Measurements from ENCODE around the gene ZNF511.

Gene ZNF511

DNA sequence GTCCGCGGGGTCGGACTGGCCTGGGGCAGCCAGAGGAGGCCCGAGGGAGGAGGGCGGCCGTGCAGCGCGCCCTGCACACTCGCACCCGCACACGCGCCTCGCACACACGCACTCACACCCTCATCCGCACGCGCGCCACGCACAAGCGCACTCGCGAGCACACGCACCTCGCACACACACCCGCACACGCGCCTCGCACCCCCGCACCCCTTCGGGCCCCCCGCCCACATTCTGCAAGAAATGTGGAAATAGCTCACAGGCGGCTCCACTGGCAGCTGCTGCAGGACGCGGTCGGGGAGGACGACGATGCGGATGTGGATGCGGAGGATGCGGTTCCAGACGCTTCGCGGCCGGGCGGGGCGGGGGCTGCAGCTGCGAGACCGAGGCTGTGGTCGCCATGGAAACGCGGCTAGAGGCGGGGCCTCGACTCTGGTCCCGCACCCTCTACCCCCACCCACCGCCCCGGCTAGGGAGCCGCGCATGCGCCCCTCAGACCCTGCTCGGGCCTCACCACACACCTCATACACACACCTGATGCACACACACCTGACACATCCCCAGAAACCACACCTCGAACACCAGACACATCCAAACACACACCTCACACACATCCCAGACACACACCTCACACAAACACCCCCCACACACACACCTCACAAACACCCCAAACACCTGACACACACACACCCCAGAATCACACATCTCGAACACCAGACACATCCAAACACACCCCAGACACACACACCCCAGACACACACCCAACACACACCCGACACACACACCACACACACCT, 28.1 kb downstream of the ZNF511 start, which contains the start of gene CALY:
Gene CALY (minus strand): TSS at position 320 of the 793 bp plus-strand sequence. CDS start 7,907 bp downstream, outside the sequence.
- DNase-seq: peak; percentile 93

GRCh38 chr10:133337370-133337725, 28.6 kb downstream of the ZNF511 start:
- no peak for DNase-seq

DNA sequence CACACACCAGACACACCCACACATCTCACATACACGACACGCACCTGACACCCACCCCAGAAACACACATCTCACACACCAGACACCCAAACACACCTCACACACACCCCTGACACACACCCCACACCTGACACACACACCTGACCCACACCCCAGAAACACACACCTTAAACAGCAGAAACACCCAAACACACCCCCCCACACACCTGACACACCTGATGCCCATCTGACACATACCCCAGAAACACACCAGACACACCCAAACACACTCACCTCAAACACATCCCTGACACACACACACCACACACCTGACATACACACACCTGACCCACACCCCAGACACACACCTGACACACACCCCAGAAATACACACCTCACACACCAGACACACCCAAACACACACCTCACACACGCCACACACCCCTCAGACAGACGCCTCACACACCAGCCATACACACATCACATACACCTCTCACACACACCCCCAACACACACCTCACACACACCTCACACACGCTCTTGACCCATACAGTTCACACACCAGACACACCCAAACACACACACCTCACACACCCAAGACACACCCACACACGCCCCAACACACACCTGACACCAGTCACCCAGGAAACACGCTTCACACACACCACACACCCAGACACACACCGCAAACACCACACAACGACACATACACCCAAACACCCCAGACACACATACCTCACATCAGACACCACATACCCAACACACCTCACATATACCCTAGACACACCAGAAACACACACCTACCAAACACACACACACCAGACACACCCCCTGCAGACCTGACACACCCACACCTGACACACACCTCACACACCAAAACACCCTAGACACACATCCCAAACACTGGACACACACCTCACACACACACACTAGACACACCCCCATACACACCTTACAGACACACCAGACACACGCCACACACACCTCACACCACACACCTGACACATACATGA, 29.7 kb downstream of the ZNF511 start:
- DNase-seq: no peak

- DNase-seq: no peak
Observed at GRCh38 chr10:133339708-133340380, 31.1 kb downstream of the ZNF511 start.

- no peak for DNase-seq
Observed at GRCh38 chr10:133341983-133342382, 33.3 kb downstream of the ZNF511 start.

DNA sequence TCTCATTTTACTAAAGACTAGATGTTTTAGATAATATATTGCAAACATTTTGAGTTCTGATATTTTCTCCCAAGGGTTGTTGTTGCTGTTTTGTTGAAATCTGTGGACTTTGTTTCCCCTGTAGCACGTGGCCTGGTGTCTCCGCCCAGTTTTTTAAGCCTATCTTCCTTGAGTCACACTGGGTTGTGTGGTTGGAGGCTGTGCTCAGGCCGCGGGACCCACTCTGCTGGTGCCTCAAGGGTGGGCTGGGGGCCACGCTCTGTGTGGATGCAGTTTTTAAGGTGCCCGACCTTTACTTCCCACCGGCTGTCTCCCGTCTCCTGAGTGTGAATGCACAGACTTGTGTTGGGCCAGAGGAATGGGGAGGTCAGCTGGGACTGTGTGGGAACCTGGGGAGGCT, 34.2 kb downstream of the ZNF511 start:
- DNase-seq: no peak

DNA sequence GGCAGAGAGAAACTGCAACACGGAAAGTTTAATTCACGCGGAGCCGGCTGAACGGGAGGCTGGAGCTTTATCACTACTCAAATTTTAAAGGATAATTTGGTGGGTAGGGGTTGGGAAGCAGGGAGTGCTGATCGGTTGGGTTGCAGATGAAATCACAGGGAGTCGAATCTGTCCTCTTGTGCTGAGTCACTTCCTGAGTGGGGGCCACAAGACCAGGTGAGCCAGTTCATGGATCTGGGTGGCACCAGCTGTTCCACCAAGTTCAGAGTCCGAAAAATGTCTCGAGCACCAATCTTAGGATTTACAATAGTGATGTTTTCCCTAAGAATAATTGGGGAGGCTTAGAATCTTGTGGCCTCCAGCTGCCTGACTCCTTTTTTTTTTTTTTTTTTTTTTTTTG, 34.8 kb downstream of the ZNF511 start:
- no peak for DNase-seq

- DNase-seq: no peak
Observed at GRCh38 chr10:133344236-133344635, 35.5 kb downstream of the ZNF511 start.

DNA sequence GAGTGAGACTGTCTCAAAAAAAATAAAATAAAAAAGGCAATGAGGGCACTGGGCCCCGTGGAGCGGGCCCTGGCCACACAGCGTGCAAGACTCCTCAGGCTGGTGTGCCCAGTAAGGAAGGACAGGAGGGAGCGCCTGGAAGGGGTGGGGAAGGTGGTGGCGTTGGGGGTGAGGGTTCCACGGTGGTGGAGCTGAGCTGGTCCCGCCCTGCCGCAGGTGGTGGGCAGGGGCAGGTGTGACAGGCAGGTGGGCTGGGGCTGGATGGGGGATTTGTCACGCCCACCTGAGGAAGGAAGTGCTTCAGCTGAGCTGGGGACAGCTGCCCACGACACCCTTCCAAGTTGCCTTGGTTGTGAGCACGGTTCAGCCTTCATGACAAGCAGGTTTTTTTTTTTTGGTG, 37.7 kb downstream of the ZNF511 start:
- no peak for DNase-seq

DNA sequence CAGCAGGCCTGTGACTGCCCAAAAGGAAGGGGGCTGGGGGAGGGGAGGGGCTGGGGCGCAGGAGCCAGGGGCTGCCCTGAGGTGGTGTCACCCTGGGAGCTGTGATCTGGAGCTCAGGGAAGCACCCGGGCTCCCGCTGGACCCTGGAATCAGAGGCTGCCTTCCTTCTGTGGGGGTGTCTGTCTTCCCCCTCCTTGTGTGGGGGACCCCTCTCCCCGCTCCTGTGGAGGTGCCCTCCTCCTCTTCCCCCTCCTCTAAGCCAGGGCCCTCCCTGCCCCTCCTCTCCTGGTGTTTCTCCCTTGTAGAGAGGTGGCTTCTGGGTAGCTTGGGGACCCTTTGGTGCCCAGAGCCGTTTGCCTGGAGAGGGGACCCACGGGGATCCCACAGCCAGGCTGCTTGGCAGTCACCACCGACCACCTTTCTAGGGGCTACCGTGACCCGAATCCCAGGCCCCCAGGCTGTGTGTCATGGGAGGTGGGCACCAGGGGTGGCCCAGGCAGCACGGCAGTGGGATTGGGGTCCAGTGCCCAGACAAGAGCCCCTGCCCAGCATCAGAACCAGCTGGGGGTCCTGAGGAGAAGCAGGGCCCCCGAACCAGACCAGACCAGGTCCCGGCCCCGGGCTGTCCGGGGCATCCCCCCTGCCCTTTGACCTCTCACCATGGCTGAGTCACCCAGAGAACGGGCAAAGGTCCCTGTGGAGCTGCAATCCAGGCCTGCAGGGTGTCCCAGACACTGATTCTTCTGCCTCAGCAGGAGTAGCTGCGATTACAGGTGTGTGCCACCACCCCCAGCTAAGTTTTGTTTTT, 39.2 kb downstream of the ZNF511 start:
- DNase-seq: no peak

DNA sequence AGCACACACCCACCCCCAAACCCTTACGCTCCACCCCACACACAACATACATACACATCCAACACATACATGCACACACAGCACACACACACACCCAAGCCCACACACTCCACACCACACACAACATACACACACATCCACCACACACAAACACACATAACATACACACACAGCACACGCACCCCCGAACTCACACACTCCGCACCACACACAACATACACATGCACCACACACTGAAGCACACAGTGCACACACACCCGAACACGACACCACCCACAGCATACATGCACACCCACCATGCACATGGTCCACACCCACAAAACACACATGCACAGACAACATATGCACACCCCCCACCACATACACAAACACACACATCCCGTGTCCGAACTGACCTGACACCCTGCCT, 40.5 kb downstream of the ZNF511 start:
- DNase-seq: no peak

GRCh38 chr10:133349577-133350011, 40.9 kb downstream of the ZNF511 start:
- no peak for DNase-seq

GRCh38 chr10:133350283-133350949, 41.7 kb downstream of the ZNF511 start:
- no peak for DNase-seq

GRCh38 chr10:133350950-133351329, 42.2 kb downstream of the ZNF511 start:
- no peak for DNase-seq

- DNase-seq: no peak
Observed at GRCh38 chr10:133351408-133352318, 42.9 kb downstream of the ZNF511 start.

- no peak for DNase-seq
Observed at GRCh38 chr10:133353202-133353959, 44.7 kb downstream of the ZNF511 start.

GRCh38 chr10:133353988-133354605, 45.4 kb downstream of the ZNF511 start:
- no peak for DNase-seq

- no peak for DNase-seq
Observed at GRCh38 chr10:133354672-133355240, 46.0 kb downstream of the ZNF511 start.

- DNase-seq: no peak
Observed at GRCh38 chr10:133355266-133355665, 46.6 kb downstream of the ZNF511 start.

All from CD4-positive, alpha-beta T cell treated with Interleukin-17A for 4 hours (primary cell).